A549 (cell line): ENCODE data around the gene GSTA2. TPM values are rescaled to one million over a fixed set of nuclear protein-coding genes. Genes with fewer than 3 reads are reported as not detected.

Source experiments
- ATAC-seq, 2 experiments: fragments of 200-7000 bp in 1 of 2; fragments of >200 bp in 1 of 2; cut with Nextera tagmentation in 1 of 2; cut with Tn5 transposase in 1 of 2; 3 replicates each; pipeline versions ENCODE4 v1.8.0 to v1.9.1; 2018 to 2020; ENCODE audit warnings: mild to moderate bottlenecking in 1 of 2, moderate library complexity in 1 of 2
- CTCF ChIA-PET: fragments of 300-600 bp; sonication (Branson Sonifier 250); formaldehyde crosslinking; extraction: SDS; loops from one replicate; lab custom pipeline; 2021; ENCODE audit warnings: antibody characterized with exemption, inconsistent platforms; lab: Yijun Ruan, JAX
- POLR2A ChIA-PET: fragments of 350-600 bp; formaldehyde crosslinking; extraction: SDS; loops from one replicate; lab custom pipeline; 2021; ENCODE audit warnings: antibody characterized with exemption, inconsistent platforms; lab: Yijun Ruan, JAX
- DNase-seq, 2 experiments: peaks; one replicate each; pipeline versions ENCODE4 v3.0.0 to v3.0.0-alpha.2; 2011 to 2016; ENCODE audit warnings: low read depth in 1 of 2, low spot score in 1 of 2
- FAIRE-seq: peaks from 2 replicates; lab custom pipeline; 2011; peaks lifted over from hg19 to GRCh38; lab: Jason Lieb, UNC
- H3K27ac ChIP-seq, 2 experiments: fragments of >200 bp; sonication (Bioruptor Twin); formaldehyde crosslinking; 3 replicates each; pipeline ENCODE4 v1.5.1; 2016 to 2017
- H3K4me1 ChIP-seq: fragments of >200 bp; sonication (Bioruptor Twin); formaldehyde crosslinking; 3 replicates; pipeline ENCODE4 v1.6.1; 2016
- H3K4me2 ChIP-seq: fragments of >200 bp; sonication (Bioruptor Twin); formaldehyde crosslinking; 3 replicates; pipeline ENCODE4 v1.6.1; 2016
- H3K4me3 ChIP-seq: fragments of >200 bp; sonication (Bioruptor Twin); formaldehyde crosslinking; 3 replicates; pipeline ENCODE4 v1.5.1; 2016
- H3K9me3 ChIP-seq: fragments of >200 bp; sonication (Bioruptor Twin); formaldehyde crosslinking; 3 replicates; pipeline ENCODE4 v1.6.1; 2016
- BHLHE40 ChIP-seq: IDR thresholded peaks from 2 replicates; pipeline ENCODE4 v1.6.1; 2012; ENCODE audit warnings: low read depth, low read length, inconsistent platforms
- EHMT2 ChIP-seq: fragments of 200-600 bp; sonication (generic); IDR thresholded peaks from 2 replicates; pipeline ENCODE4 v1.6.1; 2016; ENCODE audit warnings: antibody characterized with exemption, low read depth, mild to moderate bottlenecking, moderate library complexity
- ESRRA ChIP-seq: fragments of 150-350 bp; IDR thresholded peaks from 2 replicates; pipeline ENCODE4 v1.6.1; 2014; ENCODE audit warnings: mild to moderate bottlenecking, low read length, borderline replicate concordance
- FOSB ChIP-seq: fragments of 250-450 bp; sonication (Bioruptor Pico); IDR thresholded peaks from 2 replicates; pipeline ENCODE4 v1.5.0; 2020; ENCODE audit warnings: mild to moderate bottlenecking, moderate library complexity
- FOXS1 ChIP-seq: fragments of 250-450 bp; sonication (Bioruptor Pico); IDR thresholded peaks from 2 replicates; pipeline ENCODE4 v1.5.0; 2020; ENCODE audit warnings: mild to moderate bottlenecking, moderate library complexity
- HEYL ChIP-seq: fragments of 250-450 bp; sonication (Bioruptor Pico); IDR thresholded peaks from 2 replicates; pipeline ENCODE4 v1.8.0; 2021; ENCODE audit warnings: mild to moderate bottlenecking, moderate library complexity
- KDM1A ChIP-seq: fragments of 200-600 bp; sonication (generic); IDR thresholded peaks from 2 replicates; pipeline ENCODE4 v1.6.1; 2016; ENCODE audit warnings: low read depth, mild to moderate bottlenecking
- RARB ChIP-seq: fragments of 250-450 bp; sonication (Bioruptor Pico); IDR thresholded peaks from 2 replicates; pipeline ENCODE4 v1.8.0; 2021; ENCODE audit warnings: mild to moderate bottlenecking, moderate library complexity
- RFX5 ChIP-seq: fragments of 450-650 bp; IDR thresholded peaks from 2 replicates; pipeline ENCODE4 v1.7.1; 2014; ENCODE audit warnings: antibody characterized with exemption, mild to moderate bottlenecking, moderate library complexity
- SMC3 ChIP-seq: fragments of >200 bp; sonication (Bioruptor Twin); formaldehyde crosslinking; IDR thresholded peaks from 3 replicates; pipeline ENCODE4 v1.6.1; 2018; ENCODE audit warnings: inconsistent platforms
- SREBF2 ChIP-seq: fragments of 450-650 bp; IDR thresholded peaks from 2 replicates; pipeline ENCODE4 v1.6.1; 2014; ENCODE audit warnings: mild to moderate bottlenecking, moderate library complexity
- TP53 ChIP-seq: fragments of 250-450 bp; sonication (Bioruptor Pico); IDR thresholded peaks from 2 replicates; pipeline ENCODE4 v1.5.0; 2021; ENCODE audit warnings: mild to moderate bottlenecking, moderate library complexity
- ZSCAN20 ChIP-seq: fragments of 250-450 bp; sonication (Bioruptor Pico); IDR thresholded peaks from 2 replicates; pipeline ENCODE4 v1.8.0; 2022; ENCODE audit warnings: mild to moderate bottlenecking, moderate library complexity
- WGBS: methylation state at CpG from one replicate; pipeline ENCODE4 v1.1.6; 2017; ENCODE audit errors: missing lambda C conversion rate; 5-methylcytosine and 5-hydroxymethylcytosine counted together
- polyA plus RNA-seq, 4 experiments: library from polyadenylated mRNA; depleted of rRNA in 3 of 4; stranded (reverse); fragments of >200 nt; fragmentation: RNase III in 1 of 4; extraction: RNeasy Plus Mini Kit Qiagen cat#74134 plus additional on column Dnase treatment in 1 of 4; gene quantifications; 2 replicates in 3 of 4; 3 replicates in 1 of 4; pipeline ENCODE4 v1.2.3, GENCODE V29; 2011 to 2017
- TF ChIP-seq, protein P1 (sequence below): IDR thresholded peaks from 2 replicates; pipeline ENCODE4 v1.6.1; 2012; ENCODE audit warnings: low read depth, borderline replicate concordance
- TF ChIP-seq, protein P2 (sequence below): fragments of >200 bp; sonication (Bioruptor Twin); formaldehyde crosslinking; IDR thresholded peaks from 3 replicates; pipeline ENCODE4 v1.5.1; 2016
- TF ChIP-seq, protein P3 (sequence below): fragments of 250-450 bp; sonication (Bioruptor Pico); IDR thresholded peaks from 2 replicates; pipeline ENCODE4 v1.5.0; 2021; ENCODE audit warnings: mild to moderate bottlenecking, moderate library complexity, borderline replicate concordance
- TF ChIP-seq, protein P4 (sequence below): fragments of 150-350 bp; IDR thresholded peaks from 2 replicates; pipeline ENCODE4 v1.6.1; 2014; ENCODE audit warnings: low read depth, mild to moderate bottlenecking, low read length
- TF ChIP-seq, protein P5 (sequence below): fragments of 450-650 bp; IDR thresholded peaks from 2 replicates; pipeline ENCODE4 v1.6.1; 2014; ENCODE audit warnings: antibody characterized with exemption

The GSTA2 gene
- polyA plus RNA-seq, 2 of the 4 experiments (the other 2 are of a cell fraction): 0.10 to 0.68 TPM

DNA sequence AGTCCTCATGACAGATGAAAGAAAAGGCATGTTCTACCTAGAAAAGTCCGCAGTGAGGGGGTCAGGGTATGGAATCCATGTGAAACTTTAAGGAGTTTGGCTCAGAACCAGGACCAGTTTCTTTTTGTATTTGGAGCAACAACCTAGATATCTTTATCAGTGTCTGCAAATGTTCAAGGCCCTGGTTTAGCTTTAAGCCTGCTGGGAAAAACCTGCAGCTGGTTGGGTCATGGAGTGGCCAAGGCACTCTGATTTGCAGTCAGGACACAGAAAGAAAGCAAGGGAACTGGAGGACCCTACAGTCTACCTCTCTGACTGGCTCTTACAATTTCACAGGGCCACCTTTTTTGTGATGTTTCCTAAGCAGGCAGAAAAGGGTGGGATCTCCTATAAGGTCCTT, 33.7 kb downstream of the GSTA2 start:
- ATAC-seq (no peak), FAIRE-seq (no peak), DNase-seq (no peak)
- Histone ChIP-seq H3K4me2 (no peak overlapping the region), H3K4me3 (no peak overlapping the region), H3K9me3 (no peaks in the 10 kb centered on the region), H3K4me1 (peaks cover 25% of the 10 kb centered on the region), H3K27ac (no peak overlapping the region)
- ChIA-PET CTCF (interaction anchor here (0.5 kb wide), 1 partner anchor 236 kb away, joined by 3 read pairs; no protein-coding TSS in a partner anchor), POLR2A (no interaction called here)
- 78% methylated on average over 1 of the region's 1 CpG for WGBS
- TF ChIP-seq HEYL (CRISPR knock-in tag) (no peak), FOXS1 (no peak), SMC3 (no peak), ESRRA (no peak), TP53 (no peak), RFX5 (no peak), EHMT2 (no peak)
- TF ChIP-seq, protein P1, sequence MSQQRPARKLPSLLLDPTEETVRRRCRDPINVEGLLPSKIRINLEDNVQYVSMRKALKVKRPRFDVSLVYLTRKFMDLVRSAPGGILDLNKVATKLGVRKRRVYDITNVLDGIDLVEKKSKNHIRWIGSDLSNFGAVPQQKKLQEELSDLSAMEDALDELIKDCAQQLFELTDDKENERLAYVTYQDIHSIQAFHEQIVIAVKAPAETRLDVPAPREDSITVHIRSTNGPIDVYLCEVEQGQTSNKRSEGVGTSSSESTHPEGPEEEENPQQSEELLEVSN: no peak
- TF ChIP-seq, protein P2, sequence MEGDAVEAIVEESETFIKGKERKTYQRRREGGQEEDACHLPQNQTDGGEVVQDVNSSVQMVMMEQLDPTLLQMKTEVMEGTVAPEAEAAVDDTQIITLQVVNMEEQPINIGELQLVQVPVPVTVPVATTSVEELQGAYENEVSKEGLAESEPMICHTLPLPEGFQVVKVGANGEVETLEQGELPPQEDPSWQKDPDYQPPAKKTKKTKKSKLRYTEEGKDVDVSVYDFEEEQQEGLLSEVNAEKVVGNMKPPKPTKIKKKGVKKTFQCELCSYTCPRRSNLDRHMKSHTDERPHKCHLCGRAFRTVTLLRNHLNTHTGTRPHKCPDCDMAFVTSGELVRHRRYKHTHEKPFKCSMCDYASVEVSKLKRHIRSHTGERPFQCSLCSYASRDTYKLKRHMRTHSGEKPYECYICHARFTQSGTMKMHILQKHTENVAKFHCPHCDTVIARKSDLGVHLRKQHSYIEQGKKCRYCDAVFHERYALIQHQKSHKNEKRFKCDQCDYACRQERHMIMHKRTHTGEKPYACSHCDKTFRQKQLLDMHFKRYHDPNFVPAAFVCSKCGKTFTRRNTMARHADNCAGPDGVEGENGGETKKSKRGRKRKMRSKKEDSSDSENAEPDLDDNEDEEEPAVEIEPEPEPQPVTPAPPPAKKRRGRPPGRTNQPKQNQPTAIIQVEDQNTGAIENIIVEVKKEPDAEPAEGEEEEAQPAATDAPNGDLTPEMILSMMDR: no peak
- TF ChIP-seq, protein P3, sequence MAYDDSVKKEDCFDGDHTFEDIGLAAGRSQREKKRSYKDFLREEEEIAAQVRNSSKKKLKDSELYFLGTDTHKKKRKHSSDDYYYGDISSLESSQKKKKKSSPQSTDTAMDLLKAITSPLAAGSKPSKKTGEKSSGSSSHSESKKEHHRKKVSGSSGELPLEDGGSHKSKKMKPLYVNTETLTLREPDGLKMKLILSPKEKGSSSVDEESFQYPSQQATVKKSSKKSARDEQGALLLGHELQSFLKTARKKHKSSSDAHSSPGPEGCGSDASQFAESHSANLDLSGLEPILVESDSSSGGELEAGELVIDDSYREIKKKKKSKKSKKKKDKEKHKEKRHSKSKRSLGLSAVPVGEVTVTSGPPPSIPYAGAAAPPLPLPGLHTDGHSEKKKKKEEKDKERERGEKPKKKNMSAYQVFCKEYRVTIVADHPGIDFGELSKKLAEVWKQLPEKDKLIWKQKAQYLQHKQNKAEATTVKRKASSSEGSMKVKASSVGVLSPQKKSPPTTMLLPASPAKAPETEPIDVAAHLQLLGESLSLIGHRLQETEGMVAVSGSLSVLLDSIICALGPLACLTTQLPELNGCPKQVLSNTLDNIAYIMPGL (CRISPR knock-in tag): no peak

DNA sequence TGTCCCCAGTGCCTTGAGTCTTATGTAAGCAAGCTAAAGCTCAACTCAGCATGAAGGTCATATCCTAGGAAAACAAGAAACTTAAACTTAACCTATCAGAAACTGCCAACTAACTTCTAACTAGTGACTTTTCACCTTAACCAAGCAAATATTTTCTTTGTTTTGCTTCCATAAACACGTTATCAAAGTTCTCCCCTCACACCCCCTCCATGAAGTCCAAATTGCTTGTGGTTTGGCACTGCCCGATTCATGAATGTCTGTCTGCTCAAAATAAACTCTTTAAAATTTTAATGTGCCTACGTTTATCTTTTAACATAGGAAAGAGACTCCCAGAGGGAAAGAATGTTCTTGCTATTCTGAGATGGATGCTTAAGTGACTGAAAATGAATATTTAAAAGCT, 34.9 kb downstream of the GSTA2 start:
- no peak overlapping the region for H3K4me2 ChIP-seq
- ChIA-PET CTCF (no interaction called here), POLR2A (no interaction called here)
- TF ChIP-seq, protein P4, sequence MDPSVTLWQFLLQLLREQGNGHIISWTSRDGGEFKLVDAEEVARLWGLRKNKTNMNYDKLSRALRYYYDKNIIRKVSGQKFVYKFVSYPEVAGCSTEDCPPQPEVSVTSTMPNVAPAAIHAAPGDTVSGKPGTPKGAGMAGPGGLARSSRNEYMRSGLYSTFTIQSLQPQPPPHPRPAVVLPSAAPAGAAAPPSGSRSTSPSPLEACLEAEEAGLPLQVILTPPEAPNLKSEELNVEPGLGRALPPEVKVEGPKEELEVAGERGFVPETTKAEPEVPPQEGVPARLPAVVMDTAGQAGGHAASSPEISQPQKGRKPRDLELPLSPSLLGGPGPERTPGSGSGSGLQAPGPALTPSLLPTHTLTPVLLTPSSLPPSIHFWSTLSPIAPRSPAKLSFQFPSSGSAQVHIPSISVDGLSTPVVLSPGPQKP: no peak
- TF ChIP-seq ZSCAN20 (no peak), SMC3 (no peak), RARB (CRISPR knock-in tag) (no peak), BHLHE40 (no peak), FOSB (CRISPR knock-in tag) (no peak), KDM1A (no peak), SREBF2 (no peak), TP53 (no peak)
- TF ChIP-seq, protein P5, sequence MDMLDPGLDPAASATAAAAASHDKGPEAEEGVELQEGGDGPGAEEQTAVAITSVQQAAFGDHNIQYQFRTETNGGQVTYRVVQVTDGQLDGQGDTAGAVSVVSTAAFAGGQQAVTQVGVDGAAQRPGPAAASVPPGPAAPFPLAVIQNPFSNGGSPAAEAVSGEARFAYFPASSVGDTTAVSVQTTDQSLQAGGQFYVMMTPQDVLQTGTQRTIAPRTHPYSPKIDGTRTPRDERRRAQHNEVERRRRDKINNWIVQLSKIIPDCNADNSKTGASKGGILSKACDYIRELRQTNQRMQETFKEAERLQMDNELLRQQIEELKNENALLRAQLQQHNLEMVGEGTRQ: no peak
- TF ChIP-seq, protein P2: no peak
- H3K27ac ChIP-seq: no peak overlapping the region
- peaks cover 32% of the 10 kb centered on the region for H3K4me1 ChIP-seq
- H3K9me3 ChIP-seq: no peaks in the 10 kb centered on the region
- ATAC-seq: no peak
- H3K4me3 ChIP-seq: no peak overlapping the region
- no peak for FAIRE-seq
- 58% methylated on average over 3 of the region's 3 CpGs for WGBS
- no peak for DNase-seq
